Measurements from ENCODE around the gene CSNK1A1. TPM values are rescaled to one million over a fixed set of nuclear protein-coding genes. Genes with fewer than 3 reads are reported as not detected.

CSNK1A1 gene
- total RNA-seq, 1 experiment from 2014 or later = 263 TPM

GRCh38 chr5:149474198-149474597 lies 77.0 kb downstream of the CSNK1A1 start:
- Histone ChIP-seq H3K4me2 (ENCODE audit: low read length) (peak overlapping the region; percentile 41), H3K9ac (ENCODE audit: low read length) (no peak overlapping the region; the same call in 1 of the 2 replicates), H3K4me3 (replicated peaks in 1 of 2; ENCODE audit: low read depth in 1 of 2, low read length in 2 of 2) (no peak overlapping the region), H3K9me3 (ENCODE audit: control insufficient read depth in 1 of 2, insufficient read depth in 1 of 2, low read depth in 1 of 2, low read length in 2 of 2) (no peaks in the 10 kb centered on the region), H4K20me1 (ENCODE audit: insufficient read depth) (no peaks in the 10 kb centered on the region), H3K79me2 (ENCODE audit: insufficient read depth, low read length) (no peaks in the 10 kb centered on the region), H3K9me2 (ENCODE audit: insufficient read depth) (no peaks in the 10 kb centered on the region), H3K27ac (ENCODE audit: low read depth, low read length) (no peak overlapping the region), H2AFZ (ENCODE audit: low read depth, low read length, poor library complexity, severe bottlenecking) (peak overlapping the region; percentile 87), H3K27me3 (ENCODE audit: insufficient read depth, low read length) (no peaks in the 10 kb centered on the region), H3K4me1 (ENCODE audit: control insufficient read depth in 1 of 2, insufficient read depth in 2 of 2, low read length in 2 of 2) (peaks cover 3 to 35% of the 10 kb centered on the region in 2 experiments), H3K36me3 (ENCODE audit: control insufficient read depth in 1 of 2, insufficient read depth in 2 of 2, low read length in 2 of 2) (no peaks in the 10 kb centered on the region)
- CTCF ChIA-PET = interaction anchor here (0.6 to 1.6 kb wide), 3 partner anchors 32 to 92 kb away, joined by 3 to 4 read pairs (median 3); no protein-coding TSS in a partner anchor
- TF ChIP-seq CTCF (IDR thresholded peaks at IDR 0.05 in 2 of 3, conservative IDR thresholded peaks at IDR 0.05 in 1 of 3; ENCODE audit: borderline replicate concordance in 1 of 3, insufficient read depth in 1 of 3, low read depth in 2 of 3, low read length in 2 of 3) = peak in 1 of 3 experiments; percentile 33; a peak in 2 of 6 replicates
- peak; percentile 74 for TF ChIP-seq MAX (IDR thresholded peaks at IDR 0.05)
- TF ChIP-seq JUND (IDR thresholded peaks at IDR 0.05) = peak; percentile 77
- no peak for TF ChIP-seq YY1 (IDR thresholded peaks at IDR 0.05; ENCODE audit: extremely low read depth, insufficient replicate concordance, low read depth, low read length)
- peak; percentile 50 for TF ChIP-seq SP1 (IDR thresholded peaks at IDR 0.05; ENCODE audit: low read depth)
- no peak for TF ChIP-seq EGR1 (IDR thresholded peaks at IDR 0.05; ENCODE audit: low read depth)
- peak; percentile 55; the same call in 1 of the 2 replicates for TF ChIP-seq FOSL1 (IDR thresholded peaks at IDR 0.05; ENCODE audit: low read depth)
- peak; percentile 75; the same call in 1 of the 2 replicates for TF ChIP-seq CBX3 (IDR thresholded peaks at IDR 0.05; ENCODE audit: low read depth)
- TF ChIP-seq, protein P1, sequence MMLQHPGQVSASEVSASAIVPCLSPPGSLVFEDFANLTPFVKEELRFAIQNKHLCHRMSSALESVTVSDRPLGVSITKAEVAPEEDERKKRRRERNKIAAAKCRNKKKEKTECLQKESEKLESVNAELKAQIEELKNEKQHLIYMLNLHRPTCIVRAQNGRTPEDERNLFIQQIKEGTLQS (IDR thresholded peaks at IDR 0.05) = no peak
- TF ChIP-seq POLR2AphosphoS5 (IDR thresholded peaks at IDR 0.05; ENCODE audit: low read depth, low read length) = 0 out of 2 replicates have a peak, but pooled peaks have one; percentile 43
- DNase-seq (ENCODE audit: low read depth, low spot score) = no peak
- BruUV-seq (replicated peaks) = no TSS peak
- RAD21 ChIA-PET (ENCODE audit: low non-redundant PET in 1 of 2, low total read pairs in 2 of 2, uncharacterized antibody in 2 of 2, unreplicated experiment in 2 of 2) = interaction anchor here in 1 of 2 experiments (0.5 kb wide), 1 partner anchor 68 kb away, joined by 3 read pairs; no protein-coding TSS in a partner anchor
- POLR2A ChIA-PET = interaction anchor here (0.7 to 1.4 kb wide), 5 partner anchors 9 to 28 kb away, joined by 3 to 5 read pairs (median 5); no protein-coding TSS in a partner anchor
- ATAC-seq = peak; percentile 92
- intact Hi-C loops (cut with micrococcal nuclease) = no loop called here
